ENCODE measurements around the gene ABTB2.

DNA sequence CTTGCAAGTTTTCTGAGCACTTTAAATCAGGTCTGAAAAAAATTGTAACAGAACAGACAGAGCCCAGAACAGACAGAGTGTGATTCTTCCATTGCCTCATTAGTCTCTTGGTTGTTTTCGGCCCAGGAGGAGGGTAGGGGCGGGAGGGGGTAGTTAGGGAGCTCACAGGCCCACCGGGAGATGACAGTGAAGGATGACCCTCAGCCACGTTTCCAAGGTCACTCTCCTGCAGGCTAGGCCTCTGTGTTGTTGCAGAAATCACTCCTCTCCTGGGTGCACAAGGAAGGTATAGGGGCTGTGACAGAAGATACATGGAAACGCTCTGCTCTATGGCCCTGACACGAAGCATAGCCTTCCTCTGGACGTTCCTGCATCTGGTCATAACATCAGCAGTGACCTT, 69.3 kb downstream of the ABTB2 start:
- TF ChIP-seq POLR2A (IDR thresholded peaks at IDR 0.05) (no peak), POLR2AphosphoS5 (IDR thresholded peaks at IDR 0.05) (no peak), EP300 (IDR thresholded peaks at IDR 0.05) (no peak)
- TF ChIP-seq, protein P1, sequence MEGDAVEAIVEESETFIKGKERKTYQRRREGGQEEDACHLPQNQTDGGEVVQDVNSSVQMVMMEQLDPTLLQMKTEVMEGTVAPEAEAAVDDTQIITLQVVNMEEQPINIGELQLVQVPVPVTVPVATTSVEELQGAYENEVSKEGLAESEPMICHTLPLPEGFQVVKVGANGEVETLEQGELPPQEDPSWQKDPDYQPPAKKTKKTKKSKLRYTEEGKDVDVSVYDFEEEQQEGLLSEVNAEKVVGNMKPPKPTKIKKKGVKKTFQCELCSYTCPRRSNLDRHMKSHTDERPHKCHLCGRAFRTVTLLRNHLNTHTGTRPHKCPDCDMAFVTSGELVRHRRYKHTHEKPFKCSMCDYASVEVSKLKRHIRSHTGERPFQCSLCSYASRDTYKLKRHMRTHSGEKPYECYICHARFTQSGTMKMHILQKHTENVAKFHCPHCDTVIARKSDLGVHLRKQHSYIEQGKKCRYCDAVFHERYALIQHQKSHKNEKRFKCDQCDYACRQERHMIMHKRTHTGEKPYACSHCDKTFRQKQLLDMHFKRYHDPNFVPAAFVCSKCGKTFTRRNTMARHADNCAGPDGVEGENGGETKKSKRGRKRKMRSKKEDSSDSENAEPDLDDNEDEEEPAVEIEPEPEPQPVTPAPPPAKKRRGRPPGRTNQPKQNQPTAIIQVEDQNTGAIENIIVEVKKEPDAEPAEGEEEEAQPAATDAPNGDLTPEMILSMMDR (IDR thresholded peaks at IDR 0.05), result no peak
